Hepatocyte (in vitro differentiated cells): ENCODE data around the gene FAM193A. TPM values are rescaled to one million over a fixed set of nuclear protein-coding genes. Genes with fewer than 3 reads are reported as not detected.

Source experiments
- DNase-seq: peaks from one replicate; pipeline ENCODE4 v3.0.0-alpha.2; 2016; ENCODE audit warnings: low spot score
- H2AFZ ChIP-seq: fragments of 200-600 bp; sonication (generic); 2 replicates; pipeline ENCODE4 v1.6.0; 2016; ENCODE audit warnings: antibody characterized with exemption, mild to moderate bottlenecking
- H3K27ac ChIP-seq: fragments of 200-600 bp; sonication (generic); 2 replicates; pipeline ENCODE4 v1.5.1; 2016; ENCODE audit warnings: mild to moderate bottlenecking
- H3K27me3 ChIP-seq: fragments of 200-600 bp; sonication (generic); 2 replicates; pipeline ENCODE4 v1.6.1; 2016
- H3K36me3 ChIP-seq: fragments of 200-600 bp; sonication (generic); replicated peaks from 2 replicates; pipeline ENCODE4 v1.5.1; 2016; ENCODE audit warnings: low read depth; ENCODE audit not compliant: insufficient read depth
- H3K4me1 ChIP-seq: fragments of 200-600 bp; sonication (generic); 2 replicates; pipeline ENCODE4 v1.5.1; 2016; ENCODE audit warnings: mild to moderate bottlenecking, moderate library complexity; ENCODE audit not compliant: insufficient read depth
- H3K4me2 ChIP-seq: fragments of 200-600 bp; sonication (generic); 2 replicates; pipeline ENCODE4 v1.6.0; 2016
- H3K4me3 ChIP-seq: fragments of 200-600 bp; sonication (generic); 2 replicates; pipeline ENCODE4 v1.5.1; 2016; ENCODE audit warnings: mild to moderate bottlenecking
- H3K79me2 ChIP-seq: fragments of 200-600 bp; sonication (generic); 2 replicates; pipeline ENCODE4 v1.6.0; 2017; ENCODE audit warnings: mild to moderate bottlenecking
- H3K9me2 ChIP-seq: fragments of 200-600 bp; sonication (generic); replicated peaks from 2 replicates; pipeline ENCODE4 v1.6.0; 2017; ENCODE audit warnings: mild to moderate bottlenecking; ENCODE audit not compliant: insufficient read depth
- H3K9me3 ChIP-seq: fragments of 200-600 bp; sonication (generic); 2 replicates; pipeline ENCODE4 v1.5.1; 2016; ENCODE audit warnings: low read depth, mild to moderate bottlenecking
- H4K20me1 ChIP-seq: fragments of 200-600 bp; sonication (generic); 2 replicates; pipeline ENCODE4 v1.6.0; 2016; ENCODE audit warnings: mild to moderate bottlenecking; ENCODE audit not compliant: insufficient read depth, poor library complexity, severe bottlenecking
- CTCF ChIP-seq: fragments of 200-600 bp; sonication (generic); IDR thresholded peaks from 2 replicates; pipeline ENCODE4 v1.5.1; 2016; ENCODE audit warnings: antibody characterized with exemption, mild to moderate bottlenecking; ENCODE audit not compliant: poor library complexity
- EZH2 ChIP-seq: fragments of 200-600 bp; sonication (generic); IDR thresholded peaks from 2 replicates; pipeline ENCODE4 v1.6.1; 2016; ENCODE audit warnings: antibody characterized with exemption, mild to moderate bottlenecking, borderline replicate concordance
- EZH2phosphoT487 ChIP-seq: fragments of 200-600 bp; sonication (generic); IDR thresholded peaks from one replicate; pipeline ENCODE4 v1.6.1; 2018; ENCODE audit warnings: antibody characterized with exemption, mild to moderate bottlenecking, low read depth, moderate library complexity; ENCODE audit not compliant: unreplicated experiment, severe bottlenecking
- WGBS: methylation state at CpG from one replicate; pipeline ENCODE4 v1.1.6; 2016; ENCODE audit warnings: low lambda C conversion rate; ENCODE audit errors: missing lambda C conversion rate; 5-methylcytosine and 5-hydroxymethylcytosine counted together
- polyA plus RNA-seq: library from polyadenylated mRNA; unstranded; fragments of >200 nt; fragmentation: Nextera tagmentation; extraction: Ambion mirVana; gene quantifications from 2 replicates; pipeline ENCODE4 v1.2.1, GENCODE V29; 2016
- total RNA-seq: library from RNA; depleted of rRNA; stranded (reverse); fragments of >200 nt; gene quantifications from 2 replicates; pipeline ENCODE4 v1.2.3, GENCODE V29; 2014

Gene FAM193A
- total and polyA plus RNA-seq, 2 experiments from 2014 or later, result 11.4 to 15.8 TPM

DNA sequence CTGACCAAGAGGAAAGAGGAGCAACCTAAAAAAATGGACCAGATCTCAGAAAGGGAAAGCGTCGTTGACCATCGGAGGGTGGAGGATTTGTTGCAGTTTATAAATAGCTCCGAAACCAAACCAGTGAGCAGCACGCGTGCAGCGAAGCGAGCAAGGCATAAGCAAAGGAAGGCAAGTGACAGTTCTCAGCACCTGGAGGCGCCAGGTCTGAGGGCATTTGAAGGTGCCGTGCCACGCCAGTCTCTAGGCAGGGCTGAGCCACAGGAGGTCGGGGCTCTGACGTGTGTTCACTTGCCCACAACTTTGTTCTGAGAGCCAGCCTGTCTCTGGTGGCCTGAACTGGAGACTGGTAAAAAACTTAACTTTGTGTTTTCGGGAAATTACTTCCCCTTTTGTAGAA, 160.0 kb downstream of the FAM193A start:
- Histone ChIP-seq H3K27me3 (no peaks in the 10 kb centered on the region), H3K9me3 (no peaks in the 10 kb centered on the region), H3K4me2 (no peak overlapping the region), H3K27ac (no peak overlapping the region), H3K9me2 (no peaks in the 10 kb centered on the region), H3K4me3 (no peak overlapping the region), H3K36me3 (no peaks in the 10 kb centered on the region), H2AFZ (no peak overlapping the region), H3K4me1 (no peaks in the 10 kb centered on the region), H3K79me2 (no peaks in the 10 kb centered on the region), H4K20me1 (no peaks in the 10 kb centered on the region)
- no peak for DNase-seq
- TF ChIP-seq CTCF, result no peak
- no peak for TF ChIP-seq EZH2
- no peak for TF ChIP-seq EZH2phosphoT487
- WGBS, result 90% methylated on average over 14 of the region's 14 CpGs

- no peak overlapping the region for H3K4me3 ChIP-seq
- DNase-seq, result no peak
These were observed 161.6 kb downstream of the FAM193A start for GRCh38 chr4:2697995-2698414.

GRCh38 chr4:2698504-2698903, 162.1 kb downstream of the FAM193A start:
- WGBS, result 94% methylated on average over 1 of the region's 1 CpG
- DNase-seq, result no peak
- Histone ChIP-seq H3K4me1 (no peaks in the 10 kb centered on the region), H2AFZ (no peak overlapping the region), H3K4me2 (no peak overlapping the region), H3K36me3 (no peaks in the 10 kb centered on the region), H3K9me3 (no peaks in the 10 kb centered on the region), H3K27ac (no peak overlapping the region), H3K79me2 (no peaks in the 10 kb centered on the region), H3K4me3 (no peak overlapping the region), H3K9me2 (no peaks in the 10 kb centered on the region), H3K27me3 (no peaks in the 10 kb centered on the region), H4K20me1 (no peaks in the 10 kb centered on the region)
- TF ChIP-seq CTCF, result no peak
- TF ChIP-seq EZH2phosphoT487, result no peak
- no peak for TF ChIP-seq EZH2

More at GRCh38 chr4:2697995-2698414, 161.6 kb downstream of the FAM193A start:
- H3K79me2 ChIP-seq, result no peaks in the 10 kb centered on the region
- no peaks in the 10 kb centered on the region for H3K9me3 ChIP-seq
- H3K36me3 ChIP-seq, result no peaks in the 10 kb centered on the region
- no peak overlapping the region for H3K4me2 ChIP-seq
- no peak overlapping the region for H2AFZ ChIP-seq
- H3K27me3 ChIP-seq, result no peaks in the 10 kb centered on the region
- TF ChIP-seq CTCF (no peak), EZH2phosphoT487 (no peak)
- 86% methylated on average over 8 of the region's 8 CpGs for WGBS
- no peaks in the 10 kb centered on the region for H3K4me1 ChIP-seq
- no peak overlapping the region for H3K27ac ChIP-seq
- H3K9me2 ChIP-seq, result no peaks in the 10 kb centered on the region
- H4K20me1 ChIP-seq, result no peaks in the 10 kb centered on the region

DNA sequence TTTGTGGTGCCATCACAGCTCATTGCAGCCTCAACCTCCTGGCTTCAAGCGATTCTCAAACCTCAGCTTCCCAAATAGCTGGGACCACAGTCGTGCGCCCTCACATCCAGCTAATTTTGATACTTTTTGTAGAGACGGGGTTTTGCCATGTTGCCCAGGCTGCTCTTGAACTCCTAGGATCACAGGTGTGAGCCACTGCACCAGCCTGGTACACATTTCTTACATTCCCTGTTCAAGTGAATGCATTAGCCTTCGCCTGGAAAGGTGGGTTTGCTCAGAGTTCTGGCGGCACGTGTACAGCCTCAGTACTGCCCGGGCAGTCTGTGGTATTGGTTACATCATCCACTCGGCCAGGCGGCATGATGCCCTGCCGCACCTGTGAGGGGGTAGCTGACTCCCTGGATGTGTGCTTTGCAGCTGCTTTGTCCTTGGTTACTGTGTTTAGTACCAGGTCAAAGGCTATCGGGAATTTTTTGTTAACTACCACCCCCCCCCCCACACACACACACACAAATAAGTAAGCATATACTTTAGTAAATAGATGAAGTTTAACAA, 162.6 kb downstream of the FAM193A start:
- Histone ChIP-seq H3K9me3 (no peaks in the 10 kb centered on the region), H3K79me2 (no peaks in the 10 kb centered on the region), H3K4me2 (no peak overlapping the region), H3K36me3 (no peaks in the 10 kb centered on the region), H3K4me3 (no peak overlapping the region), H3K4me1 (no peaks in the 10 kb centered on the region), H3K27me3 (no peaks in the 10 kb centered on the region), H4K20me1 (no peaks in the 10 kb centered on the region), H2AFZ (no peak overlapping the region), H3K27ac (no peak overlapping the region), H3K9me2 (no peaks in the 10 kb centered on the region)
- no peak for DNase-seq
- 90% methylated on average over 12 of the region's 12 CpGs for WGBS
- TF ChIP-seq EZH2 (no peak), EZH2phosphoT487 (no peak), CTCF (no peak)
